Measurements from ENCODE around the gene MMP14. TPM values are rescaled to one million over a fixed set of nuclear protein-coding genes. Genes with fewer than 3 reads are reported as not detected.
"Not testable (repeated sequence)": the region's sequence is repeated elsewhere in the genome, so short reads cannot be mapped to it uniquely, and the experiment has no call there.

The MMP14 gene
- total and polyA plus RNA-seq, 7 donors: 7.6 to 18.5 (median 14.0) TPM

DNA sequence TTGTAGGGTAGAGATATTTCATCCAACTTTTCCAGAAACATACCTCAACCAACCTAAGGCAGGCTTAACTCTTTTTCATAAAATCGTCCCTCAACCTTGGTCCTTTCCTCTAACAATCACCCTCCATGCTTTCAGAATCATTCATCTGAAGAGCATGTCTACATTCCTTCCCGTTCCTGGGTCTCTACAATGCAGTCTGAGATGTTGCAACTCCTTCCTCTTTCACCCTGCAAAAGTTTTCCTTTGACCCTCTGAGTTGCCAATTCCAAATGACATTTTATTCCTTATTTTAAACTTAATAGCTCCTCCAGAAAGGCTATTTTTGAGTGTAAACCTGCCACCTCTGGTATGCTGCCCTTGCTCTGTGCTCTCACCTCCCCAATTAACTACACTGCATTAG lies 37.9 kb upstream of the MMP14 start:
- ATAC-seq (no peak), DNase-seq (no peak)
- 61 to 67% (median 66%) methylated on average over 2 of the region's 2 CpGs for WGBS, 3 donors
- Histone ChIP-seq H3K27me3 (ENCODE audit: insufficient read depth in 3 of 3, low read length in 2 of 3) (peaks cover 0 to 11% (median 2%) of the 10 kb centered on the region in 3 donors), H3K36me3 (ENCODE audit: insufficient read depth in 1 of 2, low read depth in 1 of 2) (no peaks in the 10 kb centered on the region), H3K4me1 (no peaks in the 10 kb centered on the region), H3K4me3 (no peak overlapping the region), H3K9me3 (no peaks in the 10 kb centered on the region), H3K27ac (no peak overlapping the region)
- no peak for TF ChIP-seq CTCF (IDR thresholded peaks at IDR 0.05)
- intact Hi-C loops (cut with DNase I): no loop called here

GRCh38 chr14:22800346-22800745 lies 36.0 kb upstream of the MMP14 start:
- Histone ChIP-seq H3K9me3 (no peaks in the 10 kb centered on the region), H3K27me3 (ENCODE audit: insufficient read depth in 3 of 3, low read length in 2 of 3) (peaks cover 0 to 11% (median 2%) of the 10 kb centered on the region in 3 donors), H3K27ac (no peak overlapping the region), H3K4me3 (no peak overlapping the region), H3K36me3 (ENCODE audit: insufficient read depth in 1 of 2, low read depth in 1 of 2) (no peaks in the 10 kb centered on the region), H3K4me1 (no peaks in the 10 kb centered on the region)
- 82 to 92% (median 91%) methylated on average over 10 of the region's 10 CpGs for WGBS, 3 donors
- no peak for TF ChIP-seq CTCF (IDR thresholded peaks at IDR 0.05)
- ATAC-seq (no peak), DNase-seq (no peak)
- intact Hi-C loops (cut with DNase I): no loop called here

DNA sequence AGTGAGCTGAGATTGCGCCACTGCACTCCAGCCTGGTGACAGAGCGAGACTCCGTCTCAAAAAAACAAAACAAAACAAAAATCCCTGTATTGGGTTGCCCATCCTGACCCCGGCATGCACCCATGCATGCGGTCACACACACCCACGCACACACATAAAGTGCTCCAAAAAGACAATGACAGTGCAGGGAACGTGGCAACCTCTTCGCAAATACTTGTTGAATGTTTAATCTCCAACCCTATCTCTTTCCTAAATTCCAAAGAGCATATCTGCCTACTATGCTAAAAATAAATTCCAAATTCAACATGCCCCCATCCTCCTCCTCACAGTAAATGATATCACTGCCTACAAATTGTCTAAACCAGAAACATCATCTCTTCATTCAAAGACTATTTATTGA lies 34.7 kb upstream of the MMP14 start:
- Histone ChIP-seq H3K4me1 (no peaks in the 10 kb centered on the region), H3K36me3 (ENCODE audit: insufficient read depth in 1 of 2, low read depth in 1 of 2) (no peaks in the 10 kb centered on the region), H3K4me3 (no peak overlapping the region), H3K27me3 (ENCODE audit: insufficient read depth in 3 of 3, low read length in 2 of 3) (peaks cover 0 to 11% (median 2%) of the 10 kb centered on the region in 3 donors), H3K27ac (no peak overlapping the region), H3K9me3 (no peaks in the 10 kb centered on the region)
- no peak for TF ChIP-seq CTCF (IDR thresholded peaks at IDR 0.05)
- ATAC-seq: no peak
- DNase-seq: no peak
- 81 to 87% (median 87%) methylated on average over 8 of the region's 8 CpGs for WGBS, 3 donors
- intact Hi-C loops (cut with DNase I): no loop called here

GRCh38 chr14:22802860-22803686 lies 33.3 kb upstream of the MMP14 start:
- no peak for ATAC-seq
- intact Hi-C loops (cut with DNase I): no loop called here
- Histone ChIP-seq H3K4me3 (no peak overlapping the region), H3K9me3 (no peaks in the 10 kb centered on the region), H3K27me3 (ENCODE audit: insufficient read depth in 3 of 3, low read length in 2 of 3) (peaks cover 0 to 11% (median 0%) of the 10 kb centered on the region in 3 donors), H3K36me3 (ENCODE audit: insufficient read depth in 1 of 2, low read depth in 1 of 2) (no peaks in the 10 kb centered on the region), H3K27ac (no peak overlapping the region), H3K4me1 (no peaks in the 10 kb centered on the region)
- TF ChIP-seq CTCF (IDR thresholded peaks at IDR 0.05): no peak
- no peak for DNase-seq
- WGBS, 3 donors: 79 to 83% (median 82%) methylated on average over 12 of the region's 12 CpGs

GRCh38 chr14:22803687-22803974 lies 32.8 kb upstream of the MMP14 start:
- Histone ChIP-seq H3K36me3 (ENCODE audit: insufficient read depth in 1 of 2, low read depth in 1 of 2) (no peaks in the 10 kb centered on the region), H3K4me3 (no peak overlapping the region), H3K4me1 (no peaks in the 10 kb centered on the region), H3K27ac (no peak overlapping the region), H3K27me3 (ENCODE audit: insufficient read depth in 3 of 3, low read length in 2 of 3) (peaks cover 0 to 11% (median 0%) of the 10 kb centered on the region in 3 donors), H3K9me3 (no peaks in the 10 kb centered on the region)
- TF ChIP-seq CTCF (IDR thresholded peaks at IDR 0.05): no peak
- ATAC-seq (no peak), DNase-seq (no peak)
- WGBS, 3 donors: 84 to 90% (median 87%) methylated on average over 3 of the region's 3 CpGs
- intact Hi-C loops (cut with DNase I): no loop called here

- H3K27ac ChIP-seq; intact Hi-C loops (cut with DNase I); H3K9me3 ChIP-seq; DNase-seq; H3K27me3 ChIP-seq (ENCODE audit: insufficient read depth in 3 of 3, low read length in 2 of 3); H3K4me1 ChIP-seq; ATAC-seq; H3K36me3 ChIP-seq (ENCODE audit: insufficient read depth in 1 of 2, low read depth in 1 of 2); H3K4me3 ChIP-seq: not testable (repeated sequence)
- 84 to 95% (median 84%) methylated on average over 4 of the region's 4 CpGs for WGBS, 3 donors
Observed at GRCh38 chr14:22805235-22805634, 31.1 kb upstream of the MMP14 start.

All from psoas muscle (tissue), 8 donors.